Sigmoid colon (tissue), 7 donors: Measurements from ENCODE around the gene STAT1. TPM values are rescaled to one million over a fixed set of nuclear protein-coding genes. Genes with fewer than 3 reads are reported as not detected.

Experiments
- DNase-seq: peaks from one replicate; pipeline ENCODE4 v3.0.0-alpha.2; 2019
- H3K27ac ChIP-seq, 4 donors: fragments of 200-600 bp; sonication (generic); one replicate each; pipeline ENCODE4 v1.5.1; 2016 to 2019; ENCODE audit warnings: mild to moderate bottlenecking in 1 of 4
- H3K27me3 ChIP-seq, 3 donors: fragments of 200-600 bp; sonication (generic); one replicate each; pipeline ENCODE4 v1.5.1; 2019; ENCODE audit warnings: mild to moderate bottlenecking in 1 of 3
- H3K36me3 ChIP-seq, 4 donors: fragments of 200-600 bp; sonication (generic); one replicate each; pipeline ENCODE4 v1.5.1; 2016 to 2019
- H3K4me1 ChIP-seq, 4 donors: fragments of 200-600 bp; sonication (generic); one replicate each; pipeline ENCODE4 v1.5.1; 2017 to 2019
- H3K4me3 ChIP-seq, 4 donors: fragments of 200-600 bp; sonication (generic); one replicate each; pipeline ENCODE4 v1.5.1; 2017 to 2019; ENCODE audit warnings: mild to moderate bottlenecking in 2 of 4, moderate library complexity in 1 of 4
- H3K9me3 ChIP-seq, 4 donors: fragments of 200-600 bp in 3 of 4; sonication (generic) in 3 of 4; one replicate each; pipeline versions ENCODE4 v1.5.1 to v1.6.1; 2013 to 2019
- EP300 ChIP-seq, 4 donors: sonication (generic); formaldehyde crosslinking; IDR thresholded peaks; one replicate each; pipeline ENCODE4 v1.6.1; 2017; ENCODE audit warnings: antibody characterized with exemption in 4 of 4
- POLR2A ChIP-seq, 2 donors: fragments of 450-650 bp; IDR thresholded peaks; one replicate each; pipeline ENCODE4 v1.6.1; 2016; ENCODE audit warnings: antibody characterized with exemption in 2 of 2, mild to moderate bottlenecking in 2 of 2, moderate library complexity in 2 of 2
- POLR2AphosphoS5 ChIP-seq, 4 donors: sonication (generic); formaldehyde crosslinking; IDR thresholded peaks; one replicate each; pipeline ENCODE4 v1.6.1; 2017; ENCODE audit warnings: antibody characterized with exemption in 4 of 4
- WGBS, 2 donors: extraction: QIAGEN DNeasy Blood & Tissue Kit; methylation state at CpG; one replicate each; pipeline ENCODE4 v1.1.7; 2013; 5-methylcytosine and 5-hydroxymethylcytosine counted together
- intact Hi-C: fragments of 100-400 bp; cut with DNase I; formaldehyde crosslinking; loops from one replicate; pipeline ENCODE4 v1.15.1; 2023
- polyA plus RNA-seq, 3 donors: library from polyadenylated mRNA; stranded (reverse); fragments of 200-250 nt; gene quantifications; one replicate each; pipeline ENCODE4 v1.2.3, GENCODE V29; 2013
- total RNA-seq, 4 donors: library from RNA; depleted of rRNA; stranded (reverse); fragments of >200 nt; gene quantifications; one replicate each; pipeline ENCODE4 v1.1.0, GENCODE V29; 2016
- TF ChIP-seq, protein P1 (sequence below), 4 experiments: fragments of 450-650 bp in 3 of 4; fragments of 200-600 bp in 1 of 4; IDR thresholded peaks; one replicate each; pipeline ENCODE4 v1.5.1; 2016 to 2019; ENCODE audit warnings: antibody characterized with exemption in 4 of 4, mild to moderate bottlenecking in 3 of 4, moderate library complexity in 2 of 4
- donor health status: healthy with polysubstance abuse.
- donor health status: Bipolar disorder and iron deficiency.
- donor health status: healthy.

Gene STAT1
- total and polyA plus RNA-seq, 7 donors, result 32.8 to 93.8 (median 51.8) TPM

DNA sequence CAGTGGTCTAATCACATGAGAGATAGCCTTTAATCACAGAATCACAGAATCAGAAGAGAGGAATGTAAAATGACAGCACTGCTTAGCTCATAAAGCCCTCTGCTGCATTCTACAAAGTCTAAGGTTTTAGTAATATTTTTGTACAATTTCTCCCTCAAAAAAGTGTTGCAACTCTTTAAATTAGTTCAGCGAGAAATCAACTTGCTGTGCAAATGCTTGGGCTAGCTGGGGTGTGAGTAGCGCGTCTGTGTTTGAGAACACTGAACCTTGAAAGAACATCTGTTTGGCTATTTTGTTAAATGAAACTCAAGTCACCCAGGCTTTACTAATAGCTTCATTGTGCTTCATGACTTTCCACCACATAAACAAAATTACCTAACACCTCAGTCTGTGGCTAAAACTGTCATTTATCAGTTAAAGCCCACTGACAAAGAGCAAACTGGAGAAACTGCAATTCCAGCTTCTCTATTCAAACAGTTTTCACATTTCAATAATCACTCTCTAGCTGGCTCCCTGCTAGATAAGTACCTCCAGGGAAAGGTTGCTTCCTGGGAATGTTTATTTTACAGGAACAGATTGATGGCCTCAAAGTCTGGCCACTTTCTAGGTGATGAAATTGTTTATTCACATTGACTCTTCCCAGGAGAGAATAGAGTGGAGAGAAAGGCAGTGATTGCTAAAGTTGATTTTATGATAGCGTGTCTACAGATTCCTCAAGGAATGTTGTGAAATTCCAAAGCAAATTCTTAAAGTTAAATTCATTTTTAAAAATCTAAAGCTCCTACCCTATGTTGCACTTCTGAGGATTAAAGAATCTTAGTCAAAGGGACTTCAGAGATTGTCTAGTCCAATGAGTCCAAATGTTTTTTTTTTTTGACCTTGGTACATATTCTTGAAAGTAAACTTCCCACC lies 36.0 kb upstream of the STAT1 start:
- DNase-seq, result peak; percentile 76
- Histone ChIP-seq H3K36me3 (no peaks in the 10 kb centered on the region), H3K4me1 (peaks cover 0 to 3% (median 0%) of the 10 kb centered on the region in 4 donors), H3K27ac (peak overlapping the region; percentile 33 to 65 (median 40)), H3K4me3 (no peak overlapping the region), H3K9me3 (no peaks in the 10 kb centered on the region), H3K27me3 (no peaks in the 10 kb centered on the region)
- intact Hi-C loops, result loop anchor here (5.0 kb wide), 1 partner anchor 472 kb away; no protein-coding TSS in a partner anchor
- WGBS, 2 donors, result 64 to 67% methylated on average over 4 of the region's 4 CpGs
- TF ChIP-seq POLR2AphosphoS5 (IDR thresholded peaks at IDR 0.05) (peak in 3 of 4 donors; percentile 7 to 41 (median 20)), POLR2A (IDR thresholded peaks at IDR 0.05) (no peak)

DNA sequence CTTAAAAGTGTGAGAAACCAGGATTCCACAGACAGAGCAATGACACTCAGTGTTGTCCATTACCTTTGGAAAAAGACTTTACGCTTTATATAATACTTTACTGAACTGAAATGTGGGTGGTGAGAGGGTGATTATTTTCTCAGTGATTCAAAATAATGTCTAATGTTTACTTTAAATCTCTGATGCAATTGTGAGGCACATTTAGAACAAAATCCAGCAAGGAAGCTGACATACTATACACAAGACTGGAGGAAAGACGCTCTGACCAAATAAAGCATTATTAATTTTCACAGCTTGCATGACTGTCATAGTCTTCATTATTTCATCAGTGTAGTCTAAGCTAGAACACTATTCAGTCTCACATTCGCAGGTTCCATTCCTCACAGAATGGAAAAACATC lies 34.1 kb upstream of the STAT1 start:
- Histone ChIP-seq H3K9me3 (no peaks in the 10 kb centered on the region), H3K36me3 (no peaks in the 10 kb centered on the region), H3K27ac (no peak overlapping the region), H3K27me3 (no peaks in the 10 kb centered on the region), H3K4me1 (peaks cover 0 to 3% (median 0%) of the 10 kb centered on the region in 4 donors), H3K4me3 (no peak overlapping the region)
- WGBS, 2 donors, result 94 to 95% methylated on average over 3 of the region's 3 CpGs
- intact Hi-C loops, result no loop called here
- no peak for DNase-seq
- no peak for TF ChIP-seq POLR2A (IDR thresholded peaks at IDR 0.05)
- TF ChIP-seq EP300 (IDR thresholded peaks at IDR 0.05), result no peak
- TF ChIP-seq, protein P1, sequence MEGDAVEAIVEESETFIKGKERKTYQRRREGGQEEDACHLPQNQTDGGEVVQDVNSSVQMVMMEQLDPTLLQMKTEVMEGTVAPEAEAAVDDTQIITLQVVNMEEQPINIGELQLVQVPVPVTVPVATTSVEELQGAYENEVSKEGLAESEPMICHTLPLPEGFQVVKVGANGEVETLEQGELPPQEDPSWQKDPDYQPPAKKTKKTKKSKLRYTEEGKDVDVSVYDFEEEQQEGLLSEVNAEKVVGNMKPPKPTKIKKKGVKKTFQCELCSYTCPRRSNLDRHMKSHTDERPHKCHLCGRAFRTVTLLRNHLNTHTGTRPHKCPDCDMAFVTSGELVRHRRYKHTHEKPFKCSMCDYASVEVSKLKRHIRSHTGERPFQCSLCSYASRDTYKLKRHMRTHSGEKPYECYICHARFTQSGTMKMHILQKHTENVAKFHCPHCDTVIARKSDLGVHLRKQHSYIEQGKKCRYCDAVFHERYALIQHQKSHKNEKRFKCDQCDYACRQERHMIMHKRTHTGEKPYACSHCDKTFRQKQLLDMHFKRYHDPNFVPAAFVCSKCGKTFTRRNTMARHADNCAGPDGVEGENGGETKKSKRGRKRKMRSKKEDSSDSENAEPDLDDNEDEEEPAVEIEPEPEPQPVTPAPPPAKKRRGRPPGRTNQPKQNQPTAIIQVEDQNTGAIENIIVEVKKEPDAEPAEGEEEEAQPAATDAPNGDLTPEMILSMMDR (IDR thresholded peaks at IDR 0.05), result no peak
- TF ChIP-seq POLR2AphosphoS5 (IDR thresholded peaks at IDR 0.05), result no peak

DNA sequence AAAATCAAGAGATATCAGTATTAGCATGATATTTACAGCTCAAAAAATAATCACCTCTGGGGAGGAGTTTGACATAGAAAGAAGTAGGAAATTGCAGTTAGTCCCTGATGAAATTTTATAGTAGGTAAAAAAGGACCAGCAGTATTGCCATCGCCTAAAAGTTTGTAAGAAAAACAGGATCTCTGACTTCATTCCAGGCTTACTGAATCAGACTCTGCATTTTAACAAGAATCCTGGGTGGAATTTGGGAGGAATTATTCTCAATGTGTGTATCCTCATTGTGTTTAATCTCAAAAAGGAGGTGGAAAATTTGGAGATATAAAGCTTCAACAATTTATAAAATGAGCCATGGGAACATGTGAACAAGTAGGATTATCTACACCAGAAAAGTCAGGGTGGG lies 31.2 kb upstream of the STAT1 start:
- H3K9me3 ChIP-seq, result no peaks in the 10 kb centered on the region
- H3K27ac ChIP-seq, result no peak overlapping the region
- WGBS, 2 donors, result 93 to 94% methylated on average over 1 of the region's 1 CpG
- H3K27me3 ChIP-seq, result no peaks in the 10 kb centered on the region
- no peak overlapping the region for H3K4me3 ChIP-seq
- TF ChIP-seq, protein P1 (IDR thresholded peaks at IDR 0.05), result no peak
- TF ChIP-seq EP300 (IDR thresholded peaks at IDR 0.05), result no peak
- TF ChIP-seq POLR2AphosphoS5 (IDR thresholded peaks at IDR 0.05), result no peak
- TF ChIP-seq POLR2A (IDR thresholded peaks at IDR 0.05), result no peak
- H3K4me1 ChIP-seq, result no peaks in the 10 kb centered on the region
- intact Hi-C loops, result no loop called here
- no peaks in the 10 kb centered on the region for H3K36me3 ChIP-seq
- no peak for DNase-seq

DNA sequence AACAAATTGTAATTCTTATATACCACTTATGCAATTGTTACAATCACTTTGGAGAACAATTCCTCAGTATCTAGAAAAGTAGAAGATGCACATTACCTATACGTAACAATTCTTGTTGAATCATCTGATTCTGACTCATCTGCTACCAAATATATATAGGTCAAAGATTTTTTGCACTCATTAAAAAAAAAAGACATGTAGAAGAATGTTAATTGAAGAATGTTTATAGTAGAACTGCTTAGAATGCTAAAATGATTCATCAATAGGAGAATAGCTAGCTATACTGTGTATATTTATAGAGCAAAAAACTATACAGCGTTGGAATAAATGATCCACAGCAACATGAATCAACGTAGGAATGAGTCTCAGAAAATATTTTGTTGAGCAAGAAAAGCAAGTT lies 29.5 kb upstream of the STAT1 start:
- DNase-seq, result no peak
- 87 to 88% methylated on average over 3 of the region's 3 CpGs for WGBS, 2 donors

More for the DNA sequence above, 29.5 kb upstream of the STAT1 start:
- Histone ChIP-seq H3K4me3 (no peak overlapping the region), H3K27me3 (no peaks in the 10 kb centered on the region), H3K36me3 (no peaks in the 10 kb centered on the region), H3K4me1 (no peaks in the 10 kb centered on the region), H3K9me3 (no peaks in the 10 kb centered on the region), H3K27ac (no peak overlapping the region)
- intact Hi-C loops, result no loop called here
- TF ChIP-seq, protein P1 (IDR thresholded peaks at IDR 0.05), result no peak
- no peak for TF ChIP-seq POLR2AphosphoS5 (IDR thresholded peaks at IDR 0.05)
